Activated T-cell treated with anti-CD3 and anti-CD28 coated beads for 48 hours (primary cell): Measurements from ENCODE around the gene ERMAP.

Source experiments
- DNase-seq: peaks from one replicate; pipeline ENCODE4 v3.0.0-alpha.2; 2020; ENCODE audit warnings: low read depth

The ERMAP gene, protein sequence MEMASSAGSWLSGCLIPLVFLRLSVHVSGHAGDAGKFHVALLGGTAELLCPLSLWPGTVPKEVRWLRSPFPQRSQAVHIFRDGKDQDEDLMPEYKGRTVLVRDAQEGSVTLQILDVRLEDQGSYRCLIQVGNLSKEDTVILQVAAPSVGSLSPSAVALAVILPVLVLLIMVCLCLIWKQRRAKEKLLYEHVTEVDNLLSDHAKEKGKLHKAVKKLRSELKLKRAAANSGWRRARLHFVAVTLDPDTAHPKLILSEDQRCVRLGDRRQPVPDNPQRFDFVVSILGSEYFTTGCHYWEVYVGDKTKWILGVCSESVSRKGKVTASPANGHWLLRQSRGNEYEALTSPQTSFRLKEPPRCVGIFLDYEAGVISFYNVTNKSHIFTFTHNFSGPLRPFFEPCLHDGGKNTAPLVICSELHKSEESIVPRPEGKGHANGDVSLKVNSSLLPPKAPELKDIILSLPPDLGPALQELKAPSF

GRCh38 chr1:42816585-42817439 lies at the start of gene ERMAP, which contains the start of gene SVBP:
ERMAP (plus strand) TSS chr1:42817122; CDS start chr1:42830449, 13,327 bp downstream.
SVBP (minus strand) TSS chr1:42817397; CDS start chr1:42816544, 853 bp downstream.
- peak; percentile 94 for DNase-seq

- no peak for DNase-seq
Observed at GRCh38 chr1:42767510-42768000, 49.4 kb upstream of the ERMAP start.

DNA sequence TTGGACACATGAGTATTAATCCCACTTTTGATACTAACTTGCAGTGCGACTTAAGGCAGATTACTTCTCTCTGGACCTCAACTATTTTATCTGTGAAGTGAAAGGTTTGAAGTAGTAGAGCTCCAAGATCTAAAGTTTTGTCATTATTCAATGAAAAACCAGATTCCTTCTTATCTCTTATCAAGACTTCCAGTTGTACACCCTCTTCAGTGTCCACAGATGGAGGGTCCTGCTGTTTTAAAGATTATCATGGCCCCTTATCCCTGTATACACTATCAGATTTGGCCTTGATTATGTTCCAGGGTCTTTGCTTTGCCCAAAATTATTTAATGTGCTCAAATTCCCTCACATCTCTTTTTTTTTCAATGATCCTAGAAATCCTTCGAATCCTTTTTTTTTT lies 48.8 kb upstream of the ERMAP start:
- no peak for DNase-seq

- DNase-seq, result no peak
Observed at GRCh38 chr1:42769811-42770210, 47.1 kb upstream of the ERMAP start.

DNA sequence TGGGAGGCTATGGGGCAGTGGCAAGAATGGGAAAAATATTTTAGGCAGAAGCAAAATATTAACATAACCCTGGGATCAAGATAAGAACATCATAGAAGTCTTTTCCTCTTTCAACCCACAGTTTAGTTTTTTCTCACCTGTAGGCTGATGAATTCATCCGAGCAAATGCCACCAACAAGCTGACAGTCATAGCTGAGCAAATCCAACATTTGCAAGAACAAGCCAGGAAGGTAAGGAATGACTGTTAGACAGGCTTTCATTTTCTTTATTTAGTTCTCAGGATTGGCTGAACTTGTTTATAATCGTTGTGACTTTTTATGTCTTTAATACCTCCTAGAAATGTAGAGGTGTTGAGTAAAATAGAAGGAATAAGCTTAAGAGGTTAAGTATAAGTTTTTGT lies 43.5 kb upstream of the ERMAP start:
- DNase-seq, result no peak

- DNase-seq, result no peak
Observed at GRCh38 chr1:42774928-42775526, 41.9 kb upstream of the ERMAP start.

DNA sequence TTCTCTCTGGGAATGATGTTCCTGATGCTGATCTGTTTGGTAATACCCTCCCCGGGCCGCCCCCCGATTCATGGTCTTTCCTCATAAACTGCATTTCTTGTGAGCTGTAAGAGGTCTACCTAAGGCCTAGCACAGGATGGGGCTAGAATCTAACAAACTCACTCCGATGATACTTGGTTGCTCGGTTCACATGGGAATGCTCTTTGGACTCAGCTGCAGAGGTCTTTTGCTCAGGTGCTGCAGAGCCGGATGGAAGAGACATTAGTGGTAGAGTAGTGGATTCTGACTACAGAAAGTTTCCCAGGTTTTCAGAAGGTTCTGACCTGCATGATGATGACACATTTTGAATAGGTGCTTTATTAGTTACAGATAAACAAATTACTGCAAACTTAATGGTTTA lies 40.4 kb upstream of the ERMAP start:
- no peak for DNase-seq

- no peak for DNase-seq
Observed at GRCh38 chr1:42777852-42778251, 39.1 kb upstream of the ERMAP start.

- no peak for DNase-seq
Observed at GRCh38 chr1:42779725-42780124, 37.2 kb upstream of the ERMAP start.

- no peak for DNase-seq
Observed at GRCh38 chr1:42780176-42780575, 36.7 kb upstream of the ERMAP start.

DNA sequence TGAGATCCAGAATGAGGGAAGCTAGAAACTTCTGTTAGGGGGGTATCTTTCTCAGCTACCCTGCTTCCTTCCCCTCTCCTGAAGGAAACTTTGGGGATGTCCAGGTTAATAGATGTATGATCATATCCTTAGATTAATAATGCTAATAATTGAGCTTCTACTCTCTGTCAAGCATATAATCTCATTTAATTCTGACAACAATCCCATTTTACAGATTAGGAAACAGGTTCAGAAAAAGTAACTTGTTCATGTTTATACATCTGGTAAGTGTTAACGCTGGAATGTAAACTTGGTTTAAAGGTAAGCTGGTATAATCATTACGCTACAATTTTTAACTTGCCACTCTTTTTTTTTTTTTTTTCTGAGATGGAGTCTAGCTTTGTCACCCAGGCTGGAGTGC lies 33.8 kb upstream of the ERMAP start:
- DNase-seq, result no peak

DNA sequence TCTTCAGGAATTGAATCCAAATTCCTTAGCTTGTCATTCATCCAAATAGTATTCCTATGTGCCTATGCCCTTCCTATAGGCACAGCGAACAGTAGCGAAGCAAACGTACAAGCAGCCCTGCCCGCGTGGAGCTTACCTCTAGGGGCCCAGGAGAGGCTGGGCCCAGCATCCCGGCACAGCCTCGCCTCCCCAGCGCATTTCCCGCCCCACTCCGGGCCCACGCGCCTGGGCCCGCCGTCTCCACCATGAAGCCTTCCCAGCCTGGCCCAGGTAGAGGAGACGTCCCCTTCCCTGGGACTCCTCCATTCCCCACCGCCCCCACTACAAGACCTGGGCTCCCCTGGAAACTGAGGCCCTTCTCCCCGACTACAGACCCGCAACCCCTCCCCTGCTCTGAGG lies 32.4 kb upstream of the ERMAP start:
- no peak for DNase-seq

DNA sequence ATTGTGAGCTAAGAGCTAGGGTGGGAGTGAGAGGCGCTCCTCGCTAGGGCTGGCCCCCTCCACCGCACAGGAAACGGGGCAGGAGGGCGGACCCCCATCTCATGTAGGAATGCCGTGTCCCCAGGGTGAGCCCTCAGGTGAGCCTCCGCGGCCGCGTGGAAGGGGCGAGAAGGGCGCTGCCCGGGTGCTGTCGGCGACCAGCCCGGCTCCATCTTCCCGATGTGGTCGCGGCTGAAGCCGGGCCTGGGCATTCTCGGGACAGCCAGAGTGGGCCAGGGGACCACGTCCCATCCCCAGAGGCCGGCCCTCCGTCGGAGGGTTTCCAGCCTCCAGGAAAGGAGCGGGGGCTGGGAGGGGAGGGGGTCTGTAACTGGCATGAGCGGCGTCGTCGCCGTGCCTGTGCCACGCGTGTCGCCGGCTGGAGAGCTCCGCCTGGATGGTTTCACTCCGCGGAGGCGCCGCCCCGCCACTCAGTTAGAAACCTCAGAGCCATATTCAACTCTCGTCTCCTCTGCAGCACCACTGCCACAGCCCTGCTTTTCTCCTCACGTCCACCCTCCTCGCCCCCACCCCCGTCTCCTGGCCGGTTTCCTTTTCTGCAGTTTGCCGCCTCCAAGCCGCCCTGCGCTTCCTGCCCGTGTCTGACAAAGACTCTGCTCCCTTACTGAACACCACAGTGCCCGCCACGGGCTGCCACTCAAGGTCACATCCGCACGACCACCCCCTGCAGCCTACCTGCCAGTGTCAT lies 31.8 kb upstream of the ERMAP start, which contains the start of gene TMEM269:
Gene TMEM269, plus strand, starts transcription at position 46 of the 748 bp plus-strand sequence. CDS start 4,903 bp downstream, outside the sequence.
- peak; percentile 31 for DNase-seq

DNA sequence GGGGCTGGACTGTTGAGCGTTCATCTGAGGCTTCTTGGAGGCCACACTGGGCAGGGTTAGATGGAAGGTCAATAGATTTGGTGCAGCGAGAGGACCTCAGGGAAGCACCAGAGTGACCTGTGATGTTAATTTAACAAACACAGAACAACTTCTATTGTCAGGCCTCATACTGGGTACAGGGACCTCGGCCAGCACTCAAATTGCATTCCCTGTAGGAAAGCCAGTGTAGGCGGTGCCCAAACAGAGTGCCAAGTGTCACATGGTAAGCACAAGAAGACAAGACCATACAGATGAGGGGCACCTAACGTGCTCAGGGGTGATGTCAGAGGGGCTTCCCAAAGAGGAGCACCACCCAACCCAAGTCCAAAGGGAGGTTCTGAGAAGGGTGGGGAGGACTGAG lies 30.8 kb upstream of the ERMAP start:
- no peak for DNase-seq

- DNase-seq, result no peak
Observed at GRCh38 chr1:42788021-42788420, 28.9 kb upstream of the ERMAP start.

- no peak for DNase-seq
Observed at GRCh38 chr1:42793824-42794223, 23.1 kb upstream of the ERMAP start.

- DNase-seq, result no peak
Observed at GRCh38 chr1:42797414-42797813, 19.5 kb upstream of the ERMAP start.

GRCh38 chr1:42797979-42798378 lies 18.9 kb upstream of the ERMAP start:
- DNase-seq, result no peak

DNA sequence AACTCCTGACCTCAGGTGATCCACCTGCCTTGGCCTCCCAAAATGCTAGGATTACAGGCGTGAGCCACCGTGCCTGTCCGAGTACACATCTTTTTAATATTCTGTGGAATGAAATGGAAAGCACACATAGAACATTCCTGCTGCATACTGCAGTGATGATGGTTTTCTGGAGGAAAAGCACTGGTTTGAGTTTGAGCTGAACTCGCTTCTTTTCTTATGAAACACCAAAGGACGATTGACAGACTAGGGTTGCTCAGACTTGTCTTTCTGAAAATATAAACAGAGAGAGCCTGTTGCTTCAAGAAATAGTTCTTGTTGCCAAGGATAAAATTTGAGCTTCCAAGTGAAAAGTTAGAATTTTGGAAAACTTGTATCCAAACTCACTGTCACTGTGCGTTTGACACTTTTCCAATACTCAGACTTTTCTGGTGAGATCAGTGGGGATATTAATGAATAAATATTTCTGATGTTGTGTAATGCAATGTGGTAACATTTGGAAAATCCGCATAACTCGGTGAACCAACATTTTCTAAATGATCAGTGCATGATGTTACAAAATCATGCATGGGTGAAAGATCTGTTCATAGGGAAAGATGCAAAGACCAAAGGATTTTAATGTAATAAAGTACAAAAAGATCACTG lies 15.0 kb upstream of the ERMAP start:
- DNase-seq, result no peak

DNA sequence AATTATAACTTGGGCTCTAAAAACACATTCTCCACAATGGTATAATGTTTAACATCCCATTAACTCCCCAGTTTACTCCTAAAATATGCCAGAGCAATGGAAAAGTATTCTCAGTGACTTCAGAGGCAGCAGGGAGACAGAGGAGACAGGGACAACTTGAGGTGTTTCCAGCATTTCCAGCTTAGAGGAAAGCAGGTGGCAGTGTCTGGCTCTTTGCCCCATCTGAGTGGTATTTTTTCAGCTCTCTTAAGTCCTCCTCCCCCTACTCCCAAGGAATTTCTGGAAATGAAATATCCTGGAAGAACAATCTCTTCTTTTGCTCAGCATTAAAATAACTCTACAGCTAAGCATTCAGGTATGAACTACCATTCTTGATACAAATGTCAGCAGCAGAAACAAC lies 10.8 kb upstream of the ERMAP start:
- no peak for DNase-seq

- DNase-seq, result no peak
Observed at GRCh38 chr1:42806593-42806992, 10.3 kb upstream of the ERMAP start.
